Cardiac septum (tissue), 1 donor: ENCODE measurements around the gene COL21A1. TPM values are rescaled to one million over a fixed set of nuclear protein-coding genes. Genes with fewer than 3 reads are reported as not detected.
"Not testable (repeated sequence)": the region's sequence is repeated elsewhere in the genome, so short reads cannot be mapped to it uniquely, and the experiment has no call there.

Experiments used
- DNase-seq: peaks from one replicate; pipeline ENCODE4 v3.0.0-alpha.2; 2020; ENCODE audit warnings: low spot score
- intact Hi-C: fragments of 100-400 bp; cut with DNase I; formaldehyde crosslinking; loops from one replicate; pipeline ENCODE4 v1.14.0; 2022
- total RNA-seq: library from RNA; stranded (reverse); fragmentation: NEBNext Ultra II Directional; extraction: Animal tissue kit (Norgen Biotek cat#: 25700); gene quantifications from one replicate; pipeline ENCODE4 v1.2.1, GENCODE V29; 2021
- donor health status: DM: no; HTN: no; CAD: no.

COL21A1 gene
- total RNA-seq, 1 donor from 2014 or later, result 87.3 TPM

DNA sequence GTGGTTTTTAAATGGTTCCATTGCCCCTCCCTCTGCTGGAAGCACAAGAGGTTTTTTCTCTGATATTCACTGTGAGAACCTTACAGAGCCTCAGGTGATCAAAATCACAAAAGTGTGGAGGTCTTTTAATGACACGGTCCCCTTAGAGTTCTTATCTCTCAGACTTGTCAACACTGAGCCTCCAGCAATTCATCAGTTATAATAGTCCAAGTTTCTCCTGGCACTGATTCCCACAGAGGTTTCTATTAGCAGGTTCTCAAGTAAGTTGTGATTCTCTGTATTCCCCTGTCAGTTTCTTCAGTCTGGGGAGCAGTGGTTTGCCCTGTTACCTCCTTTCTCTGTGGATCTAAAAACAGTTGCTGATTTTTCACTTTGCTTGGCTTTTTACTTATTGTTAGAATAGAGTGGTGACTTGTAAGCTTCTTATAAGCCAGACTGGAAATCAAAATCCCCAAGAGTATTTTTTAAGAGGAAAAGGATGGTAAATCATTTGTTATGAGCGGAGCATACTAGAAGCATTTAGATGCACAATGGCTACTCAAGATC is 214.6 kb downstream of the COL21A1 start:
- DNase-seq, result no peak
- intact Hi-C loops, result no loop called here

- intact Hi-C loops, result no loop called here
- DNase-seq, result no peak
These were observed 219.5 kb downstream of the COL21A1 start for GRCh38 chr6:56027865-56028264.

DNA sequence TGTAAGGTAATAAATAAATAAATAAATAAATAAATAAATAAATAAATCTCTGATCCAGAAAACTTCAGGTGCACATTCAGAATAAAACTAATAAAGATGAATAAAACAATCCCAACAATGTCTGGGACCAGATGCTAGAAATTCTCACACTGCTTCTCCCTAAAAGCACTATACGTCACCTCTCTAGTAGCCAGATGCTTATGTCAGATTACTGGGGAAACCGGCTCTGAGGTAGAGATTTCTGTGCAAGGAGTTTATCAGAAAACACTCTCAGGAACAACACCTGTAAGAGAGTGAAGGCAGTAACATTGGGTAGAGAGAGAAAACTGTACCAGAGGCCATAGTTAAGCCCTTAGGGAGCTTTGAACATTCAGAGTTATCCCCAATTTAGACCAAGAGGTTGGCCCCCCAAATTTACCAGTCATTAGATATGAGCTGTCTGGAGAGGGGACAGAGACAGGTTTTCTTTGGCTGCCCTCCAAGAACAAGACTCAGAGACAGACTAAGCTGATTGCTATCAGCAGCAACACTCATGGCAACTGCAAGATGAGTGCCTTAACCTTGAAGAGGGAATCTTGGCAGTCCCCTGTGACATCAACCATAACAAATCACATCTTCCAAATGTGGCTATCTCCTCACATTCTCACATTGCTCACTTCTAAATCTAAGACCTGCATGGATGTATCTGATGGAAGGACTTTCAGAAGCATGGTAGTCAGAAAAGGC is 220.8 kb downstream of the COL21A1 start:
- intact Hi-C loops, result no loop called here

DNA sequence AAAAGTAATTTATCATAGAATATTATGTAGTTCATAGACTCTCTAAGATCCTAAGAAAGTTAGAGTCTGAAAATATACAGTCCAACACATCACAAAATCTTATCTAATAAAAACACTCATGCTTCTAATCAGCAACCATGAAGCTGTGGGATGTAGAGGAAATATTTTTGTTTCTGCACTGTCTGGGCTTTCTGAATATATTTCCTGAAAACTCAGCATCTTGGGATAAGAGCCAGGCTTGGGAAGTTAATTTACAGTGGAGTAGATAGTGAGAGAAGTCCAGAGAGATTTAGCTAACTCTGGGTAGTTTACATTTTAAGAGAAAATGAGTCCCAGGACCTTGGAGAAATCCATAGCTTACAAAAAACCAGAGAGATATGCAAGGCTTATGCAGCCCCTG is 221.6 kb downstream of the COL21A1 start:
- intact Hi-C loops, result no loop called here
- DNase-seq, result no peak

More for the DNA sequence above, 220.8 kb downstream of the COL21A1 start:
- DNase-seq, result no peak

DNA sequence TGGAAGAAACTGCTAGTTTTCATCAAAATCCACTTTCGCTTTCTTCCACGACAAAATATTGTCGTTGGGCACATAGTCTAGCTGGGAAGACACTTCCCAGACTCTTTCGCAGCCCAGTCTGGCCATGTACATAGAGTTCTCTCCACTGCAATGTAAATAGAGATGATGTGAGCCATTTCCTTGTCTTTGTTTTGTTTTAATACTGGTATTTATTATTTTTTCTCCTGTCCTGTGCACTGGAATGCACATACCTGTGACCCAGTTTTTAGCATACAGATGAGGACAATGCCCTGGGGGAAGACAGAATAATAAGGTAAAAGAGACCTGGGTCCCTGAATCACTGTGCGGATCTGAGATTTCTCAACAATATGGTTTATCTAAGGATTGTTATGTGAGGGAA is 222.4 kb downstream of the COL21A1 start:
- DNase-seq, result no peak
- intact Hi-C loops, result no loop called here

DNA sequence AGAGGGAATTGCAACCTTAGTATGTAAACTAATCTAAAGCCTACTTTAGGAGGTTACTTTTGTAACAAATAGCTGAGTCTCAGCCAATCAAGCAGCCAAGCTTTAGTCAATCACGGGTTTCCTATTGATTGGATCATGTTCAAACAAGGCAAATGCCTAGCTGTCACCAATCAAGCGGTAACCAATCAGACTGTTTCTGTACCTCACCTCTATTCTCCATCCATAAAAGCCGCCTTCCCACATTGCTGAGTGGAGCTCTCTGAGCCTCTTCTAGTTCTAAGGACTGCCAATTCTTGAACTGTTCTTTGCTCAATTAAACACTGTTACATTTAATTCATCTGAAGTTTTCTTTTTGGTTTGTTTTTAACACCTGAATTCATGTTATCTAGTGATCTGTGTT is 223.6 kb downstream of the COL21A1 start:
- no peak for DNase-seq
- intact Hi-C loops, result no loop called here

DNA sequence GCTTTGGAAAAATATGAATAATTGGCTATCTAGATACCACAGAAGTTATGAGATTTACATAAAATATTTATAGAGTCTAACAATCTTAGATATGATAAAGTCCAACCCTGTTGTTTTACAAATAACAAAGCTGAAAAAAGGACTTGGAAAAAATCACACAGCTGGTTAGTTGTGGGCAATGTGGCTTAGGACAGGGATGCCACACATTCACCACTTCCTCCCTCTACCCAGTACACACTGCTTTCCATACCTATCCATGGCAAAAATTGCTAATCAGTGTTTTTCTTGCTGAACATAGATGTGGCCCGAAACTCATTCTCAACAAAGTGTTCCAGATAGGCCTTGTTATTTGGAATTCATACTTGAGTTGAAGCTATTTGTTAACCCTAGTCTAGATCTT is 224.7 kb downstream of the COL21A1 start:
- intact Hi-C loops, result no loop called here

DNA sequence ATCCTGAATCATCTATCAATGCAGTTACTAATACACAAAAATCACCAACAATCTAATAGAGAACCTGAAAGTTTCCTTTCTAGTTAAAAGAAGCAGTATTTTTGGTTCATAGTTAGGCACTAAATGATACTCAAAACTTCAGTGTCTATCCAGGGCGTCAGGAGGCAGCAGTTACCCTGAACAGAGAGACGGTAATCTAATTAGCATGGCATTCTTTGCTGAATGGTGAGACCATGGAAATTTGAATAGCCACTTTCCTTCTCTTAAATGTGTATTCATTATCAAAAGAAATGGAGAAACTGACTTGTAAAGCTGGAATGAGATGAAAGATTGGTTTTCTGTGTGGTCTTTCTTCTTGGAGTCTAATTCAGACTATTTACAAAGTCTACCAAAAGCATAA is 225.4 kb downstream of the COL21A1 start:
- intact Hi-C loops, result no loop called here

More for the DNA sequence above, 224.7 kb downstream of the COL21A1 start:
- DNase-seq, result no peak

GRCh38 chr6:56019973-56020372 is 227.4 kb downstream of the COL21A1 start:
- DNase-seq, result no peak
- intact Hi-C loops, result no loop called here

More for the DNA sequence above, 225.4 kb downstream of the COL21A1 start:
- no peak for DNase-seq

GRCh38 chr6:56017198-56017597 is 230.2 kb downstream of the COL21A1 start:
- intact Hi-C loops, result no loop called here
- no peak for DNase-seq

- DNase-seq, intact Hi-C loops: not testable (repeated sequence)
These were observed 233.3 kb downstream of the COL21A1 start for GRCh38 chr6:56014039-56014438.

DNA sequence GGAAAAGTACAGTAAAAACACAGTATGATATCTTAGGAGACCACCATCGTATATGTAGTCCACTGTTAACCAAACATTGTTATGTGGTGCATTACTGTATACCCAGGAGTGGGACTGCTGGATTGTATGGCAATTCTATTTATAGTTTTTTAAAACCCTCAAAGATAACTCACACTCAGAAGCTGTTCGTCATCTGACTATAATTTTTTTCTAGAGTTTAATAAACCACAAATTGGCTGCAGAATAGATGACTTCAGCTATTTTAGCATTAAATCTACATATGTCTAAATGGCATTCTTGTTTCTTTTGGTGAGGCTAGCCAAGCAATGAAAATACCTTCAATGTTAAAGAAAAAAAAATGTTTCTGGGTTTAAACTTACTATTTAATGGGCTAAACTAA is 237.7 kb downstream of the COL21A1 start:
- intact Hi-C loops, result no loop called here
- no peak for DNase-seq
